HG03575 (cell line): Measurements from ENCODE around the gene CEACAM7.

Experiments used
- ATAC-seq: cut with Tn5 transposase; IDR thresholded peaks from one replicate; pipeline ENCODE4 v1.9.1; 2021; ENCODE audit not compliant: unreplicated experiment, insufficient number of reproducible peaks, low FRiP score; ENCODE audit errors: extremely low read depth

CEACAM7 gene

GRCh38 chr19:41701401-41702075 lies 13.5 kb upstream of the CEACAM7 start:
- no peak for ATAC-seq

- no peak for ATAC-seq
These were observed 12.5 kb upstream of the CEACAM7 start for GRCh38 chr19:41700381-41701195.

- ATAC-seq: no peak
These were observed 11.9 kb upstream of the CEACAM7 start for GRCh38 chr19:41699968-41700323.

- ATAC-seq: no peak
These were observed 11.3 kb upstream of the CEACAM7 start for GRCh38 chr19:41699231-41699967.

GRCh38 chr19:41698746-41699230 lies 10.7 kb upstream of the CEACAM7 start:
- ATAC-seq: no peak

GRCh38 chr19:41697198-41697855 lies 9.3 kb upstream of the CEACAM7 start:
- no peak for ATAC-seq

GRCh38 chr19:41696402-41697197 lies 8.5 kb upstream of the CEACAM7 start:
- no peak for ATAC-seq

- ATAC-seq: no peak
These were observed 7.7 kb upstream of the CEACAM7 start for GRCh38 chr19:41695745-41696144.

GRCh38 chr19:41694831-41695635 lies 7.0 kb upstream of the CEACAM7 start:
- ATAC-seq: no peak

- no peak for ATAC-seq
These were observed 6.1 kb upstream of the CEACAM7 start for GRCh38 chr19:41694196-41694595.

- ATAC-seq: no peak
These were observed 3.3 kb upstream of the CEACAM7 start for GRCh38 chr19:41691268-41691970.

GRCh38 chr19:41690801-41691065 lies 2.7 kb upstream of the CEACAM7 start:
- no peak for ATAC-seq

- ATAC-seq: no peak
These were observed 2.1 kb upstream of the CEACAM7 start for GRCh38 chr19:41689993-41690800.

- no peak for ATAC-seq
These were observed 617 bp upstream of the CEACAM7 start for GRCh38 chr19:41688687-41689086.

GRCh38 chr19:41687419-41687818 lies 651 bp downstream of the CEACAM7 start:
- ATAC-seq: no peak

- no peak for ATAC-seq
These were observed 5.6 kb downstream of the CEACAM7 start for GRCh38 chr19:41682437-41682836.

GRCh38 chr19:41671486-41671885 lies 16.6 kb downstream of the CEACAM7 start:
- ATAC-seq: no peak
